PFSK-1 (cell line): ENCODE results near the gene ZFAND6.

Source experiments
- FOXP2 ChIP-seq: optimal IDR thresholded peaks from 2 replicates; pipeline ENCODE3; 2011; ENCODE audit warnings: borderline replicate concordance, control low read depth, inconsistent platforms; ENCODE audit not compliant: insufficient read depth; ENCODE audit errors: extremely low read length, extremely low read depth
- POLR2AphosphoS5 ChIP-seq: IDR thresholded peaks from 2 replicates; pipeline ENCODE4 v1.6.1; 2012; ENCODE audit warnings: low read depth, mild to moderate bottlenecking, control low read depth, low read length, moderate library complexity
- REST ChIP-seq, 2 experiments: IDR thresholded peaks; 2 replicates each; pipeline versions ENCODE4 v1.6.1 to v1.8.0; 2011 to 2012; ENCODE audit warnings: low read depth in 2 of 2, low read length in 2 of 2, control low read depth in 1 of 2, inconsistent platforms in 1 of 2, mild to moderate bottlenecking in 1 of 2, moderate library complexity in 1 of 2; ENCODE audit not compliant: insufficient read depth in 1 of 2
- SIN3A ChIP-seq: IDR thresholded peaks from 2 replicates; pipeline ENCODE4 v1.6.1; 2012; ENCODE audit warnings: mild to moderate bottlenecking, low read length, moderate library complexity, borderline replicate concordance; ENCODE audit not compliant: insufficient read depth
- TAF1 ChIP-seq: IDR thresholded peaks from 2 replicates; pipeline ENCODE4 v1.6.1; 2012; ENCODE audit warnings: low read length, control low read depth, borderline replicate concordance; ENCODE audit not compliant: insufficient read depth

ZFAND6 gene

GRCh38 chr15:80106051-80106450, 46.6 kb downstream of the ZFAND6 start:
- no peak for TF ChIP-seq REST (IDR thresholded peaks at IDR 0.05; ENCODE audit: insufficient read depth in 1 of 2, low read depth in 2 of 2, low read length in 2 of 2)
- TF ChIP-seq POLR2AphosphoS5: no peak
- no peak for TF ChIP-seq FOXP2
- TF ChIP-seq SIN3A: no peak
- TF ChIP-seq TAF1: no peak

GRCh38 chr15:80107204-80107603, 47.7 kb downstream of the ZFAND6 start:
- TF ChIP-seq TAF1 (no peak), REST (IDR thresholded peaks at IDR 0.05; ENCODE audit: insufficient read depth in 1 of 2, low read depth in 2 of 2, low read length in 2 of 2) (no peak)

GRCh38 chr15:80107774-80108173, 48.3 kb downstream of the ZFAND6 start:
- TF ChIP-seq SIN3A (no peak), TAF1 (no peak), FOXP2 (no peak), REST (IDR thresholded peaks at IDR 0.05; ENCODE audit: insufficient read depth in 1 of 2, low read depth in 2 of 2, low read length in 2 of 2) (no peak), POLR2AphosphoS5 (no peak)

- TF ChIP-seq SIN3A (no peak), FOXP2 (no peak), POLR2AphosphoS5 (no peak), REST (IDR thresholded peaks at IDR 0.05; ENCODE audit: insufficient read depth in 1 of 2, low read depth in 2 of 2, low read length in 2 of 2) (no peak), TAF1 (no peak)
These were observed 49.9 kb downstream of the ZFAND6 start for GRCh38 chr15:80109388-80109787.

- no peak for TF ChIP-seq SIN3A
- no peak for TF ChIP-seq POLR2AphosphoS5
- no peak for TF ChIP-seq REST (IDR thresholded peaks at IDR 0.05; ENCODE audit: insufficient read depth in 1 of 2, low read depth in 2 of 2, low read length in 2 of 2)
- no peak for TF ChIP-seq TAF1
- TF ChIP-seq FOXP2: no peak
These were observed 51.4 kb downstream of the ZFAND6 start for GRCh38 chr15:80110920-80111319.
